ENCODE results near the gene HLA-DPA1.

The HLA-DPA1 gene

DNA sequence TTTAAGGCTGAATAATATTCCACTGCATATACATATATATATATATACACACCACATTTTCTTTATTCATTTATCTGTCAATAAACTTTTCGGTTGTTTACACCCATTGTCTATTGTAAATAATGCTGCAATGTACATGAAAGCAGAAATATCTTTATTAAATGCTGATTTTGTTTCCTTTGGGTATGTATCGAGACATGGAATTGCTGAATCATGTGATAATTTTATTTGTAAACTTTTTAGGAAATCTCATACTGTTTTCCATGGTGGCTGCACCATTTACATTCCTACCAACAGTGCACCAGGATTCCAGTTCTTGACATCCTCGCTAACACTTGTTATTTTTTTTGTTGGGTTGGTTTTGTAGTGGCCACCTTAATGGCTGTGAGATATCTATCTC, 49.9 kb downstream of the HLA-DPA1 start:
- Histone ChIP-seq H3K4me3 (no peak overlapping the region), H3K27ac (no peak overlapping the region)

GRCh38 chr6:33021917-33022316, 51.5 kb downstream of the HLA-DPA1 start:
- Histone ChIP-seq H3K4me3 (no peak overlapping the region), H3K27ac (peak overlapping the region in 2 of 21 experiments; percentile 22 to 27)

DNA sequence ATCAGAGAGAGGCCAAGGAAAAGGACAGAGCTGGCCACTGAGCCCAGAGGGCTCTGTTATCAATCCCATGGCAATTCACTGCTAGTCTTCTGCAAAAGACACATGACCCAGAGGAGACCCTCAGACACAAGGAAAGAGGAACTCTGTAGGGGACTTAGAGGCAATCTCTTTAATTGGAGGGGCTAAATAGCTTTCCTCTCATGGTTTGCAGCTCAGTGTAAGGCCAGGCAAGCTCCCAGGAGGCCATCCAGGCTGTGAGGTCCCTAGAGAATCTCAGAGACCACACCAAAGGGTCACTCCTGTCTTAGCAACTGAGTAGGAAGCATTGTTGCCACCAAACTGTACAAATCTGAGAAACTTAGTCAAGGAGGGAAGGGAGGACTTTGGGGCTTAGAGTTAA, 54.1 kb downstream of the HLA-DPA1 start:
- Histone ChIP-seq H3K4me3 (no peak overlapping the region), H3K27ac (peak overlapping the region in 20 of 21 experiments; percentile 57 to 90 (median 80))

GRCh38 chr6:33018904-33019303, 54.5 kb downstream of the HLA-DPA1 start:
- peak overlapping the region in 19 of 21 experiments; percentile 57 to 90 (median 81) for H3K27ac ChIP-seq
- H3K4me3 ChIP-seq: peak overlapping the region in 1 of 7 experiments; percentile 10

GRCh38 chr6:33018418-33018817, 55.0 kb downstream of the HLA-DPA1 start:
- no peak overlapping the region for H3K4me3 ChIP-seq

DNA sequence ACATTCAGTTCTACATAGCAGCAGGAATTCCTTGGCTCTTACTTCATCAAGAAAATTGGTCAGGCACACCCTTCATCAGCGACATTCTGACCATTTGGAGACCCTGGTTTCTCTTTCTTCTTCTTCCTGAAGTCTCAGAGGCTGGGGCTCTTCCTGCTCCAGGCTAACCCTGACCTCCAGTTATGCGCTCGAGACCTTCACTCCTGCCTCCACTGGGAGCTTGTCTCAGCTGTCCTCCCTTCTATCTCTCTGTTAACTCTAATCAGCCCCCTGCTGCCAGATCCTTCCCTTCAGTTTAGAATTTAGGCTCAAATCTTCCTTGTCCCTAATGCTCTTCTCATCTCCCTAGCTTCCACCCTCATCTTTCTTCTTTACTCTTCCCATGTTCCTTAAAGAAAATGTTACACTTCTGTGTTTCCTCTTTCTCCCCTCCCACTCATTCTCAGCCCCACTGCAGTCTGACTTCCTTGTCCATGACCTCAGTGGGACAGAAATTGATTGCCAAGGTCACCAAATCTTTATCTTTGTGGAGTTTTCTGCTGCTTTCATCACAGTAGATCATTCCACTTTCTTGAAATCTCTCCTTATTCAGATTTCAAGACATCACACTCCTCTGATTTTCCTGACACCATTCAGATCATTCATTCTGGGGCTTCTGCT, 55.6 kb downstream of the HLA-DPA1 start:
- peak overlapping the region in 19 of 21 experiments; percentile 43 to 90 (median 78) for H3K27ac ChIP-seq
- no peak overlapping the region for H3K4me3 ChIP-seq

More at GRCh38 chr6:33018418-33018817, 55.0 kb downstream of the HLA-DPA1 start:
- H3K27ac ChIP-seq: peak overlapping the region in 19 of 21 experiments; percentile 43 to 90 (median 81)

DNA sequence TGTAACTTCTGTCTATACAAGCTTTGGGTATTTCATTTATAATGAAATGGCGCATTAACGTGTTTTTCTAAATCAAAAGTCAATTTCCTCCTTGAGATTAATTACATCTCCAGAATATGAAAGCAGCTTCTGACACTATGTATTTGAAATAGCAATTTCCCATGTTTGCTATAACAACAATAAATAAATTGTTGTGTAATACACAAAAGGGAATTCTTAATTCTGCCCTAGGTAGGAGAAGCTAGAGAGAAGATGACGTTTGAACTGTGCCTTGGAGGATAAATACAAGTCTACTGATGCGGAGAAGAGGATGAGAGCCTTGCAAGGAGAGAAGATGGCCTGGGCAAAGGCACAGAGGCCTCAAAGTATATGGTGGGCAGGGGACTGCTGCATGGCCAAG, 56.4 kb downstream of the HLA-DPA1 start:
- peak overlapping the region in 17 of 21 experiments; percentile 2 to 90 (median 78) for H3K27ac ChIP-seq

GRCh38 chr6:33015798-33016197, 57.7 kb downstream of the HLA-DPA1 start:
- Histone ChIP-seq H3K4me3 (no peak overlapping the region), H3K27ac (peak overlapping the region in 9 of 21 experiments; percentile 10 to 86 (median 54))

More for the DNA sequence above, 56.4 kb downstream of the HLA-DPA1 start:
- H3K4me3 ChIP-seq: no peak overlapping the region

DNA sequence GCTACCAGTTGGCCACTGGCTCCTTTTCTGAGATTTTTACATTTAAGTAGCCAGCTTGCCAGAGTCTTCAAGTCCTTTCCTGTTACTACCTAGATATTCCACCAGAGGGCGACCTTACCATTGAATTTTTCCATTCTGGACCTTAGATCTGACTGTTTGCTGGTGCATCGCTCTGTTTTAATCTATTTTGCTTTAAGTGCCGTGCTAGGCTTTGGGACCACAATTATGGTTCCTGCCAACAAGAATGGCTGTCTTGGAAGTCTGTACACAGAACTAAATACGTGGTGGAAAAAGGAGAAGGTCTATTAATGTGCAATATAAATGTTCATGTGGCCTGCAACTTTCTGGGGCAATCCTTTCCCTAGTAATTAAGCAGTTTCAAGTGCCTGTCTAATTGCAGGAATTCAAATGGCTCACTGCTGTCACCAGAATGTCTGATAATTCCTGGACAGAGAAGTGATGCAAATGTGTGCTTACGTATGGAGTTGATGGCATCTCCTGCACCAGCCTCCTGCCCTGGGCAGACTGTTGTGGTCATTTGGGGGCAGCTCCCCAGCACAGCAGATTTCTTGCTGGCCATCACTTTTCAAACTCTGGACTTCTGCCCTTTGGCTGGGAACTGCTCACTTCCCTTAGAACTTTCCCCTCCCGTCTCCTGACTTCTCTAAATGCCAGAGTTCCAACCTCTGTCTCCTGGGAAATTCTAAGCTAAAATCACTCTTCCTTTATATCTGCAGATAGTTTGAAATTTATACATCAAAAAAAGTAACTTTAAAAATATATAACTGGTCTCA, 58.4 kb downstream of the HLA-DPA1 start:
- Histone ChIP-seq H3K27ac (peak overlapping the region in 10 of 21 experiments; percentile 5 to 86 (median 48)), H3K4me3 (no peak overlapping the region)

Data from skin epidermis (tissue), 12 donors.